Measurements from ENCODE around the gene TCF4.

Gene TCF4

DNA sequence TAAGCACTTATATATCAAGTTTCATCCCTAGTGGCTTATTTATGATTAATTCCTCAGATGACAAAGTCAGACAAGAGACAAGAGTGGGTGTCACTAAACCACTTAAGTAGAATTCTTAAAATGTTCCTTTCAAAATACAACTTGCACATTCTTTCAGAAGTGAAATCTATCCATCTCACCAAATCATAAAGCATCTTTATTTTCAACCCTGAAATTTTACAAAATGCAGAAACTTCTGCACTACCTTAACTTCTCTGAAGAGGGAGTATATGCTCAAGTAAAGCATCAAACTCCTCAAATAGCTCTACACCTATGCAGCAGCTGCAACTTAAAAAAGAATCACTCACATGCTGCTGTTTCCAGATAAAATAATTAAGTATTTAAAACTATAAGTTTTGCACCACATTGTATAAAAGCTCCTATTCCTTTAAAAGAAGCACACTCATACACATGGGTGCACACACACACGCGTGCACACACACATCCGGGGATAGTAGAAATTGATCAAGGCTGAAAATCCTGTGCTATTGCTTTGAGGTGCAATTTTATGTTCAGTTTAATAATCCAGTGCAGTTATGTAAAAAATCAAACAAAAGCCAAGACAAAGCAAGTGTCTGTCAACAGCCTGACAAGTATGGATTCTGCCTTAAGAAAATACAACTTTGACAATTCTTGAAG, 244.5 kb downstream of the TCF4 start:
- peak; percentile 92 for FAIRE-seq

DNA sequence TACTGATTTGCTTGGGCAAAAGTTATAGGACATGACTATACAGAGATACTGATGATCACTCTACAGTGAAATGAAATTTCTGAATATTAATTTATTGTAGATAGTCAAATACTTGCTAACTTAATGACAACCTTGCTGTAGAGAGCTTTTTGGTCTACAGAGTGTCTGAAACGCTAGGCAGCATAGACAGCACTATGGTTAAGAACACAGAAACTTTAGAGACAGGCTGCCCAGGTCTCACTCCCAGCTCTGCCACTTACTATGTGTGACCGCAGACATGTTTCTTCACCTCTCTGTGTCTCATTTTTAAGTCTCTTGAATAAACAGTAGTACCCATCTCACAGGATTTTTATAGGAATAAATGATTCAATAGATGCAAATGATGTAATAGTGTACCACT, 247.0 kb downstream of the TCF4 start:
- FAIRE-seq, result no peak

DNA sequence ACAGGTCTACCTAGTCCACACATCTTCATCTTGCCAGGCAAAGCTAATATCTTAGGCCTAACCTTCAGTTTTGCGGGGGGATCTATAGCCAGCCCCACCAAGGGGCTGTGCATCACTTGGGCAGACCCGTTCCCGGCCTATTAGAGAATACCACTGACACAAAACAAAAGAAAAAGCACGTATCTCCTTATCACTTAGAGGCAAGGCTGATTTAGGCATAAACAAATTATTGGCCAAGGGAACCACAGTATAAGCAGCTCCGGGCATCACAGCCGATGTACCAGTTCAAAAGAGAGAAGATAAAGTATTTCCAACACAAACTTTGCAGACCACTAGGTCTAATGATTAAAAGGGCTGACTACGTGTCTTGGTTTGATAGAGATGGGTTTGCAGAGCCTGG, 248.0 kb downstream of the TCF4 start:
- no peak for FAIRE-seq

DNA sequence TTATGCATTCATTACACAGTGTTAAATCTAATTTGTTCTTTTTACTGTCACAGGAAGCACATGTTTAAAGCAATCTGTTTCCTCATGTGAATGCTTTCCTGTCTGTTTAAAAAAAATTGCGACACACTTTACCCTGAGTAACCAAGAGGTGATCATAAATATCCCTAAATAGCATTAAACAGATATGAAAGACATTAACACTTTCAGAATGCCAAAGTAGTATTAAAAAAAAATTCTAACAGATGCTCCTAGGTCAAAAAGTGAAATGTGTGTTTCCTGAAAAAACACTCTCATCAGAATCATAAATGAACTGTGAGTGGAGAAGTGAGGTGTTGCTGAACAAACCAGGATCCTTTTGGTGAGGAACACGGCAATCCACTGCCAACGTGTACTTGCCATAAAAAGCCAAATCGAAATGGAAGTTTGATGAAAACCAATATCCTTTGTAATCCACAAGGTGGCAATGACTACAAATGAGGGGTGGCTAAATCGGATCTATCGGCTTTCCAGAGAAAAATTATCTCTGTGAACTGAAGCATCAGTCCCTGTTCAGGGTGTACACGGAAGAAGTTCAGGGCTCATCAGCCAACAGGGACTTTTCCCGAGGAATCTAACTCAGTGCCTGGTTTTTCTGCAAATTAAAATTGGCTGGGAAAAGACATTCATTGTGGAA, 248.9 kb downstream of the TCF4 start:
- FAIRE-seq, result no peak

- no peak for FAIRE-seq
These were observed 250.0 kb downstream of the TCF4 start for GRCh38 chr18:55337908-55338521.

DNA sequence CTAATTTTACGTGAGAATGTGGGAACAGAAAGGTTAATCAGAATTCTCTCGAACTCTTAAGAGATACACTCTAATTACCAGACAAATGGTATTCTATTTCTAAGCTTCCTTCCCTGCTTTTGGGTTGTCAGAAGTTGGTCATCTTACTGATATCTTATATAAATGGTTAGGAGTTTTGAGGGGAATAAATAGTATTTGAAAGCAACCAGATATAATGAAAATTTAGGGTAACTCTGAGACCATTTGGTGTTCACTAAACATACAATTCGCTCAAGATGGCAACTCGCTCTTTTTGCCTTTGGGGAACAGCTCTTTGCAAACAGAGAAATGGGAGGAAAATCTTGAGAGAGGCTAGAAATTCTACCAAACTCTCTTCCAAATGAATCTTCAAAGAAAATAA, 250.9 kb downstream of the TCF4 start:
- FAIRE-seq, result no peak

- FAIRE-seq, result no peak
These were observed 251.4 kb downstream of the TCF4 start for GRCh38 chr18:55336438-55337100.

DNA sequence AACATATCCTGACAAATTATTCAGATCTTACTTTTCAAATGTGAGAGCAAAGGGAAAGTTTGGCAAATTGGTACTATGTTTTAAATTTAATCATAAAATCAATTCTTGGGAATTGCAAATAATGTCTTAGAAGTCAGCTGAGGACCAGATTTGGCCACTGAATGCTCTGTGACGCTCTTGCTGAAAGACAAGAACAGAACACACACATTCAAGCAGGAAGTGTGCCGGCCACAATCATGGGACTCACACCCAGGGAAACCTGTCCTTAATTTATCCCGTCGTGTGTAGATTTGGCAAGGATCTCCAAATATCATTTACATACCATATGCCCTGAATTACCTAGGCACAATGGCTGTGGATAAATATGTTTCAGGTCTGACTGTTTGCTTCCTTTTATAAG, 253.1 kb downstream of the TCF4 start:
- FAIRE-seq, result no peak

DNA sequence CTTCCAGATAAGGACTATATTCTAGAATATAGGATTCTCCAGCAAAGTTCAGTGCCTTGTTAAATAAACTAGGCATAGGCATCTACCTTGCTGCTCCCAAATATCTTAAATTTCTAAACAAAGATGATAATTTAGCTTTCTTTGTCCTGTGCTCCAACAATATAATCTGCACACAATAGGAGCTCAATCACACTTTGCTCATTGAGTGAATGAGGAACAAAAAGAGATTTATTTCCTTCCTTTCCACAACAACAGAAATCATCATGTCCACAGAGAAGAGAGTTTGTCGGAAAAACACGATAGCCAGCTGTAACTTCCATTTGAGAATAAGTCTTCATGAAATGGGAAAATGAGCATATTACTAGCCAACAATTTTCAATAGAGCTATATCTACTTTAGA, 256.7 kb downstream of the TCF4 start:
- no peak for FAIRE-seq

- FAIRE-seq, result peak; percentile 12
These were observed 259.7 kb downstream of the TCF4 start for GRCh38 chr18:55328301-55328700.

- peak; percentile 15 for FAIRE-seq
These were observed 260.5 kb downstream of the TCF4 start for GRCh38 chr18:55327454-55327853.

- no peak for FAIRE-seq
These were observed 261.9 kb downstream of the TCF4 start for GRCh38 chr18:55326134-55326533.

GRCh38 chr18:55324166-55324565, 263.8 kb downstream of the TCF4 start:
- no peak for FAIRE-seq

DNA sequence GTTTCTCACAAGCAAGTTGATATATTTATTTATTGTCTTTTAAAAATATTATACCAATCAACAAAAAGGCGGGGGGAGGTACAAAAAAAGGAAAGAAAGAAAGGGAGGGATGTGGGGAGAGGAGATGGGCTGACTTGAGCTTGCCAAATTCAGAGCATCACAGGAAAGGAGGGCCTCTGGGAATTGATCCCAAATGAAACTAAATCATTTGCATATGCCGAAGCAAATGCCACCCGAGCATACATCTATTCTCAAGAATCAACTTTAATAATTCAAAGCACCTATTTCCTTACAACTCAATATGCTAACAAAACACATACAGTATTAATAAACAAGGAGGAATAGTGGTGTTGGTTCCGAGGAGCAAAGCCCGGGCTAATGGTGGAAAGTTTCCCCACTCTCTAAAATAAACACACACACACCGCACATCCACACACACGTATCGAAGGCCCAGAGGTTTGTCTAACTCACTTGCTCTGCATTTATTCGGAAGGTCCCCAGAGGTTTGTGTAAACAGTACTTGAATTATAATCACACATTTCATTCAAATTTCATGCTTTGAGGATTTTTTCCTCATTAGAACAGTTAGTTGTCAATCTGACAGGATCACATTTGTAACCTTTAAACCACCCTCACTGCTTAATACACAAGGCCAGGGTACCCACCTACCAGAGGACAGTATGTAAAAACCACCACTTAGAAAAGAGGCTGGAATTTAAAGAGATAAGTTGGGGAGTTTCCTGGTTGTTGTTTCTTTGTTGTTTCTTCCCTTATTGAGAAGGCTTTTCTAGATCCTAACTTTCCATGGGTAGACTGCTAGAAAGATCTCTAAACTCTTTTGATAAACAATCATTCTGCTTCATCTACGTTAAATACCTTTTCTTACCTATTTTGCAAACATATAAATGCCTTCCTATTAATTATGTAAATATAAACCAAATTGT, 264.7 kb downstream of the TCF4 start:
- peak; percentile 31 for FAIRE-seq

DNA sequence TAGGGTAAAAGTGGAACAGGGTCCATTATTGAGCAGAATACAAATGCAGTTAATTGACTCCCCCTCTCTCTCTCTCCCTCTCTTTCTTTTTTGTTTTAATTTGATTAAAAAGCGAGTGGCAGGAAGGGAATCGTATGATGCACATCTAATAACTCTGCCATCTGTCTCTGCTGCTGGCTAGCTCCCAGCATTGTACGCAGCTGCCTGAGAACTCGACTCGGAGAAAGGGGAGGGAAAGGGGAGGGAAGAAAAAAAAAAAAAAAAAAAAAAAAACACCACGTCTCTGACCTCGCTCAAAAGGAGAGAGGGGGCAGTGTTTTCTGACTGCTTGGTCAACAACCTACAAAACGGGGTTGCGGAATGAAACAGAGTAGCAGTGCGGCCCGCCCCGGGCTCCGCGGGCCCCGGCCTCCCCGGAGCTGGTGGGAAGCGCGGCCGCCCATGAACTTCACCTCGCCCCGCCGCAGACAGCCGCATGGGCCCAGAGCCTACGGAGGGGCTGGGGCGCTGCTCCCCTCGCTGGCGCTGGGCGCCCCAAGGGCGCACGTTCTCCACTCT, 265.7 kb downstream of the TCF4 start:
- peak; percentile 94 for FAIRE-seq

- no peak for FAIRE-seq
These were observed 266.5 kb downstream of the TCF4 start for GRCh38 chr18:55321265-55322177.

- no peak for FAIRE-seq
These were observed 267.3 kb downstream of the TCF4 start for GRCh38 chr18:55320424-55321264.

DNA sequence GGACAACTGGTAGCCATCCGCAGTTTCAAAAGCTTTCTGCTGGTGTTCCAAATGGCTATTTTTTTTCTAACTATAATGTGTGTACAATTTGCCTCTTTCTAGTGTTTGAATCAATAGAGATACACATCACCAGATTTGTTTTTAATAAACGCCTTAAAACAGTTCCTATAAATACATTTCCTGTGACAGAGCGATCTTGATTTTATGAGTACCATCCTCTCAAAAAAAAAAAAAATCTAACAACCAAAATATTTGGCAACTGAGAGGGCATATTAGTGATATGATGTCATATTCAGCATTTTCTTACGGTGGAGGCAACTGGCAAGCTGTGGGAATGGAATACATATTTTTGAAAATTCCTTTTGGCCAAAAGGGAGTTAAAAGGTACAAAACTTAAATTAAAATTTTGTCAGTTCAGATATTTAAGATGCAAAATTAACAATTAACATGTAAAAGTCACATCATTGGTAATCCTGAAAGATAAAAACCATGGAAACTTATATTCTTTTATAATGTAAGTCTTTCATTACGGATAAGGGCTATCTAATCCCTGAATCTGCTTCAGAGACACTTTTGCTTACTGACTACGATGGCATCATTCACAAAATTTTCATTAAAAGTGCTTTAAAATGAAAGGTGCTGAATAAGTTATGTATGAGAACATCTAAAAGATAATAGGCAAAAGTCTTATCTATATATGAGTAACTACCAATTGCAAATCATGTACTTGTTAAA, 268.4 kb downstream of the TCF4 start:
- FAIRE-seq, result peak; percentile 71

DNA sequence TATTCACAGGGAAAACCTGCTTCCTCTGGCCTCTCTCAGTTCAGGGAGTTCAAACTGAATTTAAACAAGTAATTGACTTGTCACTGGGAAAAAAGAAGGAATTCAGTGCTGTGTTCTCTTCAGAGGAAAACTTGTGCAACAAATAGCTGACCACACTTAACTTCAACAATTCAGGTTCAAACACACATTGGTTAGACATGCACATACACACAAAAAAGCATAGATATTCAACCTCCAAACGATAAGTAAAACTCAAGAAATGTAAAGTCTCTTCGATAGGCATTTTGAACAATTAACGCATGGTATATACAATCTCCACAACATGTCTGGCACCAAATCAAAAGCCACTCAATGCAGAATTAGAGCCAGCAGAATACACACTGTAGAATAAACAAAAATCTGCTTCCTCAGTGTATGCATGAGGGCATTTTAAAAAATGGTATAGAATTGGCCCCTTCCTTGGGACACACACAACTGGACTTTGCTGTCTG, 269.0 kb downstream of the TCF4 start:
- no peak for FAIRE-seq
